Hematopoietic multipotent progenitor cell treated with erythropoietin and hydrocortisone succinate and interleukin-3 and kit ligand, for 8 days (in vitro differentiated cells): ENCODE measurements around the gene FHDC1.

Experiments used
- DNase-seq: peaks from one replicate; pipeline ENCODE4 v3.0.0-alpha.2; 2015

FHDC1 gene

GRCh38 chr4:152959080-152959479, 23.0 kb downstream of the FHDC1 start:
- DNase-seq = no peak

GRCh38 chr4:152960082-152960481, 24.0 kb downstream of the FHDC1 start:
- no peak for DNase-seq

- no peak for DNase-seq
These were observed 25.1 kb downstream of the FHDC1 start for GRCh38 chr4:152961014-152961772.

- peak; percentile 89 for DNase-seq
These were observed 25.6 kb downstream of the FHDC1 start for GRCh38 chr4:152961773-152962115.

GRCh38 chr4:152962150-152962549, 26.0 kb downstream of the FHDC1 start:
- peak; percentile 53 for DNase-seq

GRCh38 chr4:152964335-152964734, 28.2 kb downstream of the FHDC1 start:
- DNase-seq = no peak

- DNase-seq = no peak
These were observed 29.5 kb downstream of the FHDC1 start for GRCh38 chr4:152965611-152966010.

- no peak for DNase-seq
These were observed 31.8 kb downstream of the FHDC1 start for GRCh38 chr4:152967907-152968306.

- DNase-seq = no peak
These were observed 32.8 kb downstream of the FHDC1 start for GRCh38 chr4:152968806-152969394.

GRCh38 chr4:152970102-152970820, 34.1 kb downstream of the FHDC1 start:
- no peak for DNase-seq

- no peak for DNase-seq
These were observed 34.9 kb downstream of the FHDC1 start for GRCh38 chr4:152971053-152971452.

GRCh38 chr4:152972821-152973628, 36.9 kb downstream of the FHDC1 start:
- no peak for DNase-seq

GRCh38 chr4:152973629-152974467, 37.7 kb downstream of the FHDC1 start:
- no peak for DNase-seq

GRCh38 chr4:152974468-152975379, 38.6 kb downstream of the FHDC1 start:
- DNase-seq = no peak

- no peak for DNase-seq
These were observed 39.5 kb downstream of the FHDC1 start for GRCh38 chr4:152975380-152976211.

GRCh38 chr4:152976212-152976761, 40.2 kb downstream of the FHDC1 start:
- no peak for DNase-seq

GRCh38 chr4:152979731-152980330, 43.7 kb downstream of the FHDC1 start:
- DNase-seq = no peak

GRCh38 chr4:152981278-152981677, 45.2 kb downstream of the FHDC1 start:
- no peak for DNase-seq

- DNase-seq = no peak
These were observed 45.7 kb downstream of the FHDC1 start for GRCh38 chr4:152981842-152982241.
